ENCODE measurements around the gene EDIL3.

EDIL3 gene

GRCh38 chr5:84362061-84362720, 22.5 kb downstream of the EDIL3 start:
- TF ChIP-seq CTCF (conservative IDR thresholded peaks at IDR 0.05), result no peak
- no peak overlapping the region for H3K27ac ChIP-seq

- TF ChIP-seq CTCF (conservative IDR thresholded peaks at IDR 0.05), result no peak
- no peak overlapping the region for H3K27ac ChIP-seq
These were observed 23.1 kb downstream of the EDIL3 start for GRCh38 chr5:84361572-84361971.

- H3K27ac ChIP-seq, result no peak overlapping the region
- no peak for TF ChIP-seq CTCF (conservative IDR thresholded peaks at IDR 0.05)
These were observed 24.6 kb downstream of the EDIL3 start for GRCh38 chr5:84360056-84360455.

GRCh38 chr5:84354101-84354500, 30.6 kb downstream of the EDIL3 start:
- no peak for TF ChIP-seq CTCF (conservative IDR thresholded peaks at IDR 0.05)
- H3K27ac ChIP-seq, result no peak overlapping the region

GRCh38 chr5:84344788-84345187, 39.9 kb downstream of the EDIL3 start:
- no peak overlapping the region for H3K27ac ChIP-seq
- TF ChIP-seq CTCF (conservative IDR thresholded peaks at IDR 0.05), result no peak

- no peak for TF ChIP-seq CTCF (conservative IDR thresholded peaks at IDR 0.05)
- no peak overlapping the region for H3K27ac ChIP-seq
These were observed 41.5 kb downstream of the EDIL3 start for GRCh38 chr5:84343171-84343570.

- TF ChIP-seq CTCF (conservative IDR thresholded peaks at IDR 0.05), result no peak
These were observed 52.6 kb downstream of the EDIL3 start for GRCh38 chr5:84332106-84332505.

More at GRCh38 chr5:84332106-84332505, 52.6 kb downstream of the EDIL3 start:
- no peak overlapping the region for H3K27ac ChIP-seq

Data from VCaP (cell line).